ENCODE data around the gene TRPC6.
A peak's percentile ranks its signal among the peaks of the same experiment; 100 is the strongest.

Gene TRPC6

GRCh38 chr11:101582236-101582988 is 1.4 kb downstream of the TRPC6 start:
- H3K4me1 ChIP-seq (ENCODE audit: control insufficient read depth in 1 of 2, insufficient read depth in 2 of 2, low read length in 2 of 2), result no peaks in the 10 kb centered on the region
- H3K9ac ChIP-seq (ENCODE audit: low read depth in 1 of 2, low read length in 2 of 2), result peak overlapping the region in 1 of 2 donors; percentile 33
- no peaks in the 10 kb centered on the region for H3K36me3 ChIP-seq (ENCODE audit: control insufficient read depth in 1 of 2, insufficient read depth in 2 of 2, low read length in 2 of 2)
- peaks cover 0 to 26% of the 10 kb centered on the region in 2 donors for H3K27me3 ChIP-seq (ENCODE audit: control insufficient read depth in 1 of 2, insufficient read depth in 2 of 2, low read length in 2 of 2)
- H3K4me3 ChIP-seq (ENCODE audit: low read depth in 1 of 2, low read length in 2 of 2), result peak overlapping the region; percentile 55 to 57
- peak overlapping the region; percentile 32 for H3K27ac ChIP-seq (ENCODE audit: low read depth, low read length)
- peaks cover 0 to 8% of the 10 kb centered on the region in 2 donors for H3K9me3 ChIP-seq (ENCODE audit: control insufficient read depth in 1 of 2, low read length in 2 of 2)

GRCh38 chr11:101577461-101577860 is 6.3 kb downstream of the TRPC6 start:
- no peaks in the 10 kb centered on the region for H3K4me1 ChIP-seq (ENCODE audit: control insufficient read depth in 1 of 2, insufficient read depth in 2 of 2, low read length in 2 of 2)
- H3K9ac ChIP-seq (ENCODE audit: low read depth in 1 of 2, low read length in 2 of 2), result no peak overlapping the region
- no peaks in the 10 kb centered on the region for H3K36me3 ChIP-seq (ENCODE audit: control insufficient read depth in 1 of 2, insufficient read depth in 2 of 2, low read length in 2 of 2)
- peaks cover 0 to 9% of the 10 kb centered on the region in 2 donors for H3K27me3 ChIP-seq (ENCODE audit: control insufficient read depth in 1 of 2, insufficient read depth in 2 of 2, low read length in 2 of 2)
- H3K4me3 ChIP-seq (ENCODE audit: low read depth in 1 of 2, low read length in 2 of 2), result no peak overlapping the region
- H3K27ac ChIP-seq (ENCODE audit: low read depth, low read length), result no peak overlapping the region
- peaks cover 0 to 8% of the 10 kb centered on the region in 2 donors for H3K9me3 ChIP-seq (ENCODE audit: control insufficient read depth in 1 of 2, low read length in 2 of 2)

- Histone ChIP-seq H3K4me1 (ENCODE audit: control insufficient read depth in 1 of 2, insufficient read depth in 2 of 2, low read length in 2 of 2) (no peaks in the 10 kb centered on the region), H3K27me3 (ENCODE audit: control insufficient read depth in 1 of 2, insufficient read depth in 2 of 2, low read length in 2 of 2) (no peaks in the 10 kb centered on the region), H3K4me3 (ENCODE audit: low read depth in 1 of 2, low read length in 2 of 2) (no peak overlapping the region), H3K36me3 (ENCODE audit: control insufficient read depth in 1 of 2, insufficient read depth in 2 of 2, low read length in 2 of 2) (no peaks in the 10 kb centered on the region), H3K27ac (ENCODE audit: low read depth, low read length) (no peak overlapping the region), H3K9me3 (ENCODE audit: control insufficient read depth in 1 of 2, low read length in 2 of 2) (peaks cover 0 to 8% of the 10 kb centered on the region in 2 donors), H3K9ac (ENCODE audit: low read depth in 1 of 2, low read length in 2 of 2) (no peak overlapping the region)
Observed at GRCh38 chr11:101576456-101576855, 7.4 kb downstream of the TRPC6 start.

GRCh38 chr11:101574886-101575285 is 8.9 kb downstream of the TRPC6 start:
- H3K27me3 ChIP-seq (ENCODE audit: control insufficient read depth in 1 of 2, insufficient read depth in 2 of 2, low read length in 2 of 2), result no peaks in the 10 kb centered on the region
- no peak overlapping the region for H3K27ac ChIP-seq (ENCODE audit: low read depth, low read length)
- H3K36me3 ChIP-seq (ENCODE audit: control insufficient read depth in 1 of 2, insufficient read depth in 2 of 2, low read length in 2 of 2), result no peaks in the 10 kb centered on the region
- no peak overlapping the region for H3K9ac ChIP-seq (ENCODE audit: low read depth in 1 of 2, low read length in 2 of 2)
- no peaks in the 10 kb centered on the region for H3K4me1 ChIP-seq (ENCODE audit: control insufficient read depth in 1 of 2, insufficient read depth in 2 of 2, low read length in 2 of 2)
- no peak overlapping the region for H3K4me3 ChIP-seq (ENCODE audit: low read depth in 1 of 2, low read length in 2 of 2)
- H3K9me3 ChIP-seq (ENCODE audit: control insufficient read depth in 1 of 2, low read length in 2 of 2), result peaks cover 0 to 7% of the 10 kb centered on the region in 2 donors

GRCh38 chr11:101567071-101567470 is 16.7 kb downstream of the TRPC6 start:
- Histone ChIP-seq H3K36me3 (ENCODE audit: control insufficient read depth in 1 of 2, insufficient read depth in 2 of 2, low read length in 2 of 2) (no peaks in the 10 kb centered on the region), H3K4me1 (ENCODE audit: control insufficient read depth in 1 of 2, insufficient read depth in 2 of 2, low read length in 2 of 2) (no peaks in the 10 kb centered on the region), H3K9me3 (ENCODE audit: control insufficient read depth in 1 of 2, low read length in 2 of 2) (no peaks in the 10 kb centered on the region), H3K4me3 (ENCODE audit: low read depth in 1 of 2, low read length in 2 of 2) (no peak overlapping the region), H3K27ac (ENCODE audit: low read depth, low read length) (no peak overlapping the region), H3K27me3 (ENCODE audit: control insufficient read depth in 1 of 2, insufficient read depth in 2 of 2, low read length in 2 of 2) (no peaks in the 10 kb centered on the region), H3K9ac (ENCODE audit: low read depth in 1 of 2, low read length in 2 of 2) (no peak overlapping the region)

- no peak overlapping the region for H3K9ac ChIP-seq (ENCODE audit: low read depth in 1 of 2, low read length in 2 of 2)
Observed at GRCh38 chr11:101566626-101567025, 17.2 kb downstream of the TRPC6 start.

GRCh38 chr11:101563166-101563565 is 20.6 kb downstream of the TRPC6 start:
- Histone ChIP-seq H3K4me1 (ENCODE audit: control insufficient read depth in 1 of 2, insufficient read depth in 2 of 2, low read length in 2 of 2) (no peaks in the 10 kb centered on the region), H3K27me3 (ENCODE audit: control insufficient read depth in 1 of 2, insufficient read depth in 2 of 2, low read length in 2 of 2) (no peaks in the 10 kb centered on the region), H3K4me3 (ENCODE audit: low read depth in 1 of 2, low read length in 2 of 2) (no peak overlapping the region), H3K9me3 (ENCODE audit: control insufficient read depth in 1 of 2, low read length in 2 of 2) (no peaks in the 10 kb centered on the region), H3K9ac (ENCODE audit: low read depth in 1 of 2, low read length in 2 of 2) (no peak overlapping the region), H3K36me3 (ENCODE audit: control insufficient read depth in 1 of 2, insufficient read depth in 2 of 2, low read length in 2 of 2) (no peaks in the 10 kb centered on the region), H3K27ac (ENCODE audit: low read depth, low read length) (no peak overlapping the region)

More at GRCh38 chr11:101566626-101567025, 17.2 kb downstream of the TRPC6 start:
- Histone ChIP-seq H3K4me3 (ENCODE audit: low read depth in 1 of 2, low read length in 2 of 2) (no peak overlapping the region), H3K27ac (ENCODE audit: low read depth, low read length) (no peak overlapping the region), H3K4me1 (ENCODE audit: control insufficient read depth in 1 of 2, insufficient read depth in 2 of 2, low read length in 2 of 2) (no peaks in the 10 kb centered on the region), H3K36me3 (ENCODE audit: control insufficient read depth in 1 of 2, insufficient read depth in 2 of 2, low read length in 2 of 2) (no peaks in the 10 kb centered on the region), H3K27me3 (ENCODE audit: control insufficient read depth in 1 of 2, insufficient read depth in 2 of 2, low read length in 2 of 2) (no peaks in the 10 kb centered on the region), H3K9me3 (ENCODE audit: control insufficient read depth in 1 of 2, low read length in 2 of 2) (no peaks in the 10 kb centered on the region)

- H3K36me3 ChIP-seq (ENCODE audit: control insufficient read depth in 1 of 2, insufficient read depth in 2 of 2, low read length in 2 of 2), result no peaks in the 10 kb centered on the region
- H3K4me1 ChIP-seq (ENCODE audit: control insufficient read depth in 1 of 2, insufficient read depth in 2 of 2, low read length in 2 of 2), result no peaks in the 10 kb centered on the region
- H3K9ac ChIP-seq (ENCODE audit: low read depth in 1 of 2, low read length in 2 of 2), result no peak overlapping the region
Observed at GRCh38 chr11:101555366-101555765, 28.4 kb downstream of the TRPC6 start.

GRCh38 chr11:101553891-101554292 is 29.9 kb downstream of the TRPC6 start:
- H3K27ac ChIP-seq (ENCODE audit: low read depth, low read length), result no peak overlapping the region
- no peaks in the 10 kb centered on the region for H3K9me3 ChIP-seq (ENCODE audit: control insufficient read depth in 1 of 2, low read length in 2 of 2)
- H3K27me3 ChIP-seq (ENCODE audit: control insufficient read depth in 1 of 2, insufficient read depth in 2 of 2, low read length in 2 of 2), result no peaks in the 10 kb centered on the region
- no peak overlapping the region for H3K9ac ChIP-seq (ENCODE audit: low read depth in 1 of 2, low read length in 2 of 2)
- H3K4me1 ChIP-seq (ENCODE audit: control insufficient read depth in 1 of 2, insufficient read depth in 2 of 2, low read length in 2 of 2), result no peaks in the 10 kb centered on the region
- no peak overlapping the region for H3K4me3 ChIP-seq (ENCODE audit: low read depth in 1 of 2, low read length in 2 of 2)
- H3K36me3 ChIP-seq (ENCODE audit: control insufficient read depth in 1 of 2, insufficient read depth in 2 of 2, low read length in 2 of 2), result no peaks in the 10 kb centered on the region

More at GRCh38 chr11:101555366-101555765, 28.4 kb downstream of the TRPC6 start:
- no peaks in the 10 kb centered on the region for H3K27me3 ChIP-seq (ENCODE audit: control insufficient read depth in 1 of 2, insufficient read depth in 2 of 2, low read length in 2 of 2)
- no peak overlapping the region for H3K4me3 ChIP-seq (ENCODE audit: low read depth in 1 of 2, low read length in 2 of 2)
- no peak overlapping the region for H3K27ac ChIP-seq (ENCODE audit: low read depth, low read length)
- no peaks in the 10 kb centered on the region for H3K9me3 ChIP-seq (ENCODE audit: control insufficient read depth in 1 of 2, low read length in 2 of 2)

- H3K27me3 ChIP-seq (ENCODE audit: control insufficient read depth in 1 of 2, insufficient read depth in 2 of 2, low read length in 2 of 2), result no peaks in the 10 kb centered on the region
- H3K27ac ChIP-seq (ENCODE audit: low read depth, low read length), result no peak overlapping the region
- H3K4me3 ChIP-seq (ENCODE audit: low read depth in 1 of 2, low read length in 2 of 2), result no peak overlapping the region
- H3K4me1 ChIP-seq (ENCODE audit: control insufficient read depth in 1 of 2, insufficient read depth in 2 of 2, low read length in 2 of 2), result no peaks in the 10 kb centered on the region
- no peaks in the 10 kb centered on the region for H3K36me3 ChIP-seq (ENCODE audit: control insufficient read depth in 1 of 2, insufficient read depth in 2 of 2, low read length in 2 of 2)
- no peak overlapping the region for H3K9ac ChIP-seq (ENCODE audit: low read depth in 1 of 2, low read length in 2 of 2)
- H3K9me3 ChIP-seq (ENCODE audit: control insufficient read depth in 1 of 2, low read length in 2 of 2), result no peaks in the 10 kb centered on the region
Observed at GRCh38 chr11:101552888-101553287, 30.9 kb downstream of the TRPC6 start.

Measured in duodenal mucosa (tissue), 2 donors.